ENCODE measurements around the gene DPP9. TPM values are rescaled to one million over a fixed set of nuclear protein-coding genes. Genes with fewer than 3 reads are reported as not detected.

The DPP9 gene
- total RNA-seq (13.6 TPM), polyA plus RNA-seq (37.3 TPM)

DNA sequence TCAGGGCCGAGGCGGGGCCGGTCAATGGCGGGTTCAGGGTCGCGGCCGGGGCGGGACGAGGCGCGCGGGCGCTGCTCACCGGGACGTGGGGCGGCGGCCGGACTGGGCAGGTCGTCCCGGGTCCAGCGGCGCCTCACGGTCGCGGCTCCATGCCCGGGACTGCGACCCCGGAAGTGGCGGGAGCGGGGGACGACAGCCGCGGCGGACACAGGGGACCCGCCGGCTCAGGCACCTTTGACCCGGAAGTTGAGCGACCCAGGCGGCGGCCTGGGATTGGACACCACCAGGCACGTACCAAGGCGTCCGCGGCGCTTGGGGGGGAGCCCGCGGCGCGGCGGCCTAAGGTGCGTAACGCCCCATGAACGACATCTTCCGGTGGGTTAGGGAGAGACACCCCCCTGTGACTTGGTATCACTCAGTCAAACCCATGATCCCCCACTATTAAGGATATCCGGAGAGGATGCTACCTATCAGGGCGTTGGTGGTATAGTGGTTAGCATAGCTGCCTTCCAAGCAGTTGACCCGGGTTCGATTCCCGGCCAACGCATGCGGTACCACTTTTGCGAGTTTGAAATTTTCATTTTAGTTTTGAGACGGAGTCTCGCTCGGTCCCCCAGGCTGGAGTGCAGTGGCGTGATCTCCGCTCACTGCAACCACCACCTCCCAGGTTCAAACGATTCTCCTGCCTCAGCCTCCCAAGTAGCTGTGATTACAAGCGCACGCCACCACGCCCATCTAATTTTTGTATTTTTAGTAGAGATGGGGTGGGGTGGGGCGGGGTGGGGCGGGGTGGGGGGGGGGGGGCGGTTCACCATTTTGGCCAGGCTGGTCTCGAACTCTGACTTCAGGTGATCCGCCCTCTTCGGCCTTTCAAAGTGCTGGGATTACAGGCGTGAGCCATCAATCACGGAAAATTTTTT, at the start of gene DPP9:
TSS of gene DPP9 (minus strand) at position 248 of the 920 bp plus-strand sequence. CDS start 3,936 bp downstream, outside the sequence.
- WGBS = under 1% methylated on average over 79 of the region's 79 CpGs
- Histone ChIP-seq H3K4me1 (ENCODE audit: insufficient read depth) (no peaks in the 10 kb centered on the region), H3K27ac (ENCODE audit: low read depth) (peak within 1 kb of the TSS; percentile 86), H3K36me3 (ENCODE audit: insufficient read depth) (no peaks in the 10 kb centered on the region), H3K4me3 (ENCODE audit: low read depth, low read length) (peak within 1 kb of the TSS; percentile 86)
- peak; percentile 98 for DNase-seq (ENCODE audit: extremely low spot score)

DNA sequence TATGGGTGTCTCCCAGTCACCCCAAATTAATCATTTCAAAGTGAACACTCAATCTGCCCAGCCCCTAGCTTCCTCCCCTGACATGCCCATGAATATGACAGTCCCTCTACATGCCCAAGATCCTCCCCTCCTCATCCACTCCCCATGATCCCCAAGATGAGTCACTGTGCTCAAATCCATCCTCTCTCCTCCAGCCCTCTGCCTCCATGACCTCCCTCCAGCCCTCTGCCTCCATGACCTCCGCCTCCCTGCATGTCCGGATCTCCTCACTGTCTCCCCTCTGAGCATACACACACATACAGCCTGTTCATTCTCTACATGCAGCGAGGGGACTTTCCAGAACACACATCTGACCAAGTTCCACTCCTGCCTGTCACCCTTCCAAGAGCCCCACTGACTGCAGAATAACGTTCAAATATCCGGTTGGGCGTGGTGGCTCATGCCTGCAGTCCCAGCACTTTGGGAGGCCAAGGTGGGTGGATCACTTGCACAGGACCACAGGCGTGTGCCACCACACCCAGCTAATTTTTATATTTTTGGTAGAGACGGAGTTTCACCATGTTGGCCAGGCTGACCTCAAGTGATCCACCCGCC, 49.5 kb upstream of the DPP9 start:
- DNase-seq (ENCODE audit: extremely low spot score) = no peak
- WGBS = 70% methylated on average over 9 of the region's 9 CpGs
- Histone ChIP-seq H3K27ac (ENCODE audit: low read depth) (no peak overlapping the region), H3K36me3 (ENCODE audit: insufficient read depth) (no peaks in the 10 kb centered on the region), H3K4me3 (ENCODE audit: low read depth, low read length) (no peak overlapping the region), H3K4me1 (ENCODE audit: insufficient read depth) (no peaks in the 10 kb centered on the region)

DNA sequence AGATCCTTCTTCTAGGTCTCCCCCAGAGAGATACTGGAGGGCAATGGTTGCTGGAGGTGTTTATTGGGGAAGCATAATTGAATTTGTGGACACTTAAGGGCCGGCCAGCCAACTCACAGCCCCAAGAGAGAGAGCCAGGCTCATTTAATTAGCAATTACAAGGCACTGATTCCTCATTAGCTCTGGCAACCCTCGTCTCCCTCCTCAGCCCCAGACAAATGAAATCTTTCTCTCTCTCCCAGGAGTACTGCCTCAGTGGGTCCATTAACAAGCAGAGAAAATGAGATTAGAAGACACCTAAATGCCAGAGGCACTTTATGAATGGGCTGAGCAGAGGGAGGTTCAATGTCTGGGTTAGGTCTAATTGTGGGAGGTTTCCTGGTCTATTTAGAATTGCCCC, 48.9 kb upstream of the DPP9 start:
- DNase-seq (ENCODE audit: extremely low spot score) = no peak
- 42% methylated on average over 2 of the region's 2 CpGs for WGBS
- Histone ChIP-seq H3K4me1 (ENCODE audit: insufficient read depth) (no peaks in the 10 kb centered on the region), H3K27ac (ENCODE audit: low read depth) (no peak overlapping the region), H3K36me3 (ENCODE audit: insufficient read depth) (no peaks in the 10 kb centered on the region), H3K4me3 (ENCODE audit: low read depth, low read length) (no peak overlapping the region)

DNA sequence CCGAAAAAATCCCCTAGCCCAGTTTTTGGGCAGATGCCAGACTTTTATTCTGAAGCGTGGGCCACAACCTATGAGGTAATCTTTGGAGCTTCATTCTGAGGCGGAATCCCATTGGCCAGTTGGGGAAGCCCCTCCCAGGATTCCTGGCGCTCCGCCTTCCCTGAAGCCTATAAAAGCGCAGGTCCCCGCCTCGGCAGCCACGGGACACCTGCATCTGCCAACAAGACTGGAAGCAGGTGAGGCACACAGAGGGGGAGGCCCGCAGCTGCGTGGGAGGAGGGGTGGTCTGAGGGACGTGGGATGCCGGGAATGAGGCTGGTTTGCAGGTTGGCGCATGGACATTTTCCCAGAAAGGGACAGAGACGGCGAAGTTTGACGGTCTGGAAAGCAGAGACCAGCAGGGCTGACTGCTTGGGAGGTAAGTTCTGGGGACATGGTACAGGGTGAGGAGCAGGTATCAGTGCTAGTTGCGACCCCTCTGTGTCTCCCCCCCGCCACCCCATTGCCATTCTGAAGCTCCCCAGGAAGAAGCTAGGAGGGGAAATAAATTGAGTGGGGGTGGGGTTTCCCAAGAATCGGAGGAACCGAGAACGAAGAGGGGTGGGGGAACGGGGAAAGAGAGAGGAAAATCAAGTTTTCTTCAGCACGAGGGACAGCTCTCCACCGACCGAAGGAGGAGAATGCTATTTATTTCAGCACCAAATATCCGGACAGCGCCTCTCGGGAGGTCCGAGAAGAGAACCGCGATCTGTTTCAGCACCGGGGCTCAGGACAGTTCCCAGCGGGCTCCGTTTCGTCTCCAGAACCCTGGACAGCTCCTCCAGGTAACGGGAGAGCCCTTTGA, 45.5 kb upstream of the DPP9 start:
- Histone ChIP-seq H3K27ac (ENCODE audit: low read depth) (no peak overlapping the region), H3K4me3 (ENCODE audit: low read depth, low read length) (no peak overlapping the region), H3K4me1 (ENCODE audit: insufficient read depth) (no peaks in the 10 kb centered on the region), H3K36me3 (ENCODE audit: insufficient read depth) (no peaks in the 10 kb centered on the region)
- DNase-seq (ENCODE audit: extremely low spot score) = peak; percentile 87
- WGBS = 11% methylated on average over 37 of the region's 37 CpGs

DNA sequence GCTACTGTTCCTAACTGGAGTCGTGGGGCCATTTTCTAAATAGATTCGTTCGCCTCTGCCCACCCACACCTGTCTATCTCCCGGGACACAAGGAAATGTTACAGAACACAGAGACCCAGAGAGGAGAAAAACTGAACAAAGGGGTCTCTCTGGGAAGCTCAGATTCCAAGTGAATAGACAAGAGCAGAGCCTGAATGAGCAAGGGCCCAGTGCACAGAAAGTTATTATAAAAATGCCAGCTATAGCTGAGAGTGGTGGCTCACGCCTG, 40.7 kb upstream of the DPP9 start:
- Histone ChIP-seq H3K4me3 (ENCODE audit: low read depth, low read length) (no peak overlapping the region), H3K36me3 (ENCODE audit: insufficient read depth) (no peaks in the 10 kb centered on the region), H3K4me1 (ENCODE audit: insufficient read depth) (no peaks in the 10 kb centered on the region), H3K27ac (ENCODE audit: low read depth) (no peak overlapping the region)
- DNase-seq (ENCODE audit: extremely low spot score) = no peak
- WGBS = 67% methylated on average over 5 of the region's 5 CpGs

DNA sequence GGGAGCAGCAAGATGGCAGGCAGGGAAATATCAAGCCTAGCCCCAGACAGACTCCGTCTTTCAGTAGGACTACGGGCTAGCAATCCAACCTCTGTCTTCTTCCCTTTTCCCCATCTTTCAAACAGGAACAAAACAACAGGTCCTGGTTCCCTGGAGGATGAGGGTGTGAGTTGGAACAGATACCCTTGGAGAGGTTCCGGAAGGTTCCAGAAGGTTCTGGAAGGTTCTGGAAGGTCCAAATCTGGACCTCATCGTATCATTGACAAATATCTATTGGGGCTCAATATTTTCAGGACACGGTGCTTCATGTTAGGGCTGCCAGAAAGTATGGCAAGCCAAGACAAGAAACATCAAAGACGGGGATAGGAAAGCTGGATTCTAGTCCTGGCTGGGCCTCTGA, 39.4 kb upstream of the DPP9 start:
- H3K4me3 ChIP-seq (ENCODE audit: low read depth, low read length) = no peak overlapping the region
- H3K36me3 ChIP-seq (ENCODE audit: insufficient read depth) = no peaks in the 10 kb centered on the region
- WGBS = 79% methylated on average over 6 of the region's 6 CpGs
- no peaks in the 10 kb centered on the region for H3K4me1 ChIP-seq (ENCODE audit: insufficient read depth)
- no peak overlapping the region for H3K27ac ChIP-seq (ENCODE audit: low read depth)
- no peak for DNase-seq (ENCODE audit: extremely low spot score)

DNA sequence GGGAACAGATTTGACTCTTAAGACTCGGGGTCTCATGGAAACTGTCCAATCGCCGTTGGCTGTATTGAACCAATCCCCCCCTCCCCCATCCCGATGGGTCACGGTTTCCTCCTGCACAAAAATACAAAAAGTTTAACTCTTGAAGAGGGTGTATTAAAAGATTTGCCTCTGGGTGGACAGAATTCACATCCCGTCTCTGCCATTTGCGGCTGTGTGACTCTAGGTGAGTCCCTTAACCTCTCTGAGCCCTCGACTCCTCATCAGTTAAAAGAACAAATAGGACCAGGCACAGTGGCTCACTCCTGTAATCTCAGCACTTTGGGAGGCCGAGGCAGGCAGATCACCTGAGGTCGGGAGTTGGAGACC, 36.6 kb upstream of the DPP9 start:
- 46% methylated on average over 10 of the region's 10 CpGs for whole genome bisulfite sequencing

DNA sequence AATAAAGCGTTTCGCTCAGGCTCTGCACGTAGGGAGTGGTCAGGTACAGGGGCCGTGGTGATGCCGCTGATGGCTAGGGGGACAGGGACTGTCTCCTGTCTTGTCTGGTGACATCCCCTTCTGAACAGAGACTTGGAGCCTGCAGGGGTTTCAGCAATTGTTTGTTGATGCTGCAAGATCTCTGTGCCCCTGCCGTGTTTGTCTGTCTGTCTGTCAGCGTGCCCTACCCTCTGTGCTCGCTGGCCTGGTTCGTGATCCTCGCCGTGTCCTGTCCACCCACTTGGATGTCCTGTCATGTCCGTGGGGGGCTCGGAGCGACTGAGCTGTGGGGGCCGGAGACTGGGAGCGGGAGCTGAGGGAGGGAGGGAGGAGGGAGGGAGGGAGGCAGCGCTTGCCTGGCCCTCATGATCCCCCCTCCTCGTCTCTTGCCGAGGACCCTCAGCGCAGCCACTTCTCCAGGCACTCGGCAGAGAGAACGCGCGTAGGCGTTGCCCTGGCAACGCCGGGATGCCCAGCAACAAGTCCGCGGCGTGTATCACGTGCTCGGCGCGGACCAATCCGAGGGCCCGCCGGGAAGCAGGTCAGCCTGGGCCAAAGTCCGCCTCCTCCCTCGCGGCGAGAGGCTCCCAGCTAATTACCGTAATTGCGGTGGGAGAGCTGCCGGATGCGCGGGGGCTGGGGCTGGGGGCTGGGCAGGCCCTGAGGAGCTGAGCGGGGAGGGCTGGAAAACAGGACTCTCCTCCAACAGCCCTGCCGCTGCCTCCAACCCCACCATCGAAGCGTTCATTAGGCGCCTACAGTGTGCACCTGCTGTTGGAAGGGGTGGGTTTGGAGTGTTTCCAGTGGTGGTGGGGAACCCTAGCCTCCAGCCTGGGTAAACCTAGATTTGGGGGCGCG, 36.0 kb upstream of the DPP9 start:
- no peaks in the 10 kb centered on the region for H3K36me3 ChIP-seq (ENCODE audit: insufficient read depth)
- no peak overlapping the region for H3K4me3 ChIP-seq (ENCODE audit: low read depth, low read length)
- peak; percentile 65 for DNase-seq (ENCODE audit: extremely low spot score)
- H3K27ac ChIP-seq (ENCODE audit: low read depth) = no peak overlapping the region
- WGBS = 3% methylated on average over 53 of the region's 53 CpGs
- H3K4me1 ChIP-seq (ENCODE audit: insufficient read depth) = no peaks in the 10 kb centered on the region

More for the DNA sequence above, 36.6 kb upstream of the DPP9 start:
- H3K4me1 ChIP-seq (ENCODE audit: insufficient read depth) = no peaks in the 10 kb centered on the region
- no peak overlapping the region for H3K27ac ChIP-seq (ENCODE audit: low read depth)
- H3K36me3 ChIP-seq (ENCODE audit: insufficient read depth) = no peaks in the 10 kb centered on the region
- no peak overlapping the region for H3K4me3 ChIP-seq (ENCODE audit: low read depth, low read length)
- DNase-seq (ENCODE audit: extremely low spot score) = no peak

DNA sequence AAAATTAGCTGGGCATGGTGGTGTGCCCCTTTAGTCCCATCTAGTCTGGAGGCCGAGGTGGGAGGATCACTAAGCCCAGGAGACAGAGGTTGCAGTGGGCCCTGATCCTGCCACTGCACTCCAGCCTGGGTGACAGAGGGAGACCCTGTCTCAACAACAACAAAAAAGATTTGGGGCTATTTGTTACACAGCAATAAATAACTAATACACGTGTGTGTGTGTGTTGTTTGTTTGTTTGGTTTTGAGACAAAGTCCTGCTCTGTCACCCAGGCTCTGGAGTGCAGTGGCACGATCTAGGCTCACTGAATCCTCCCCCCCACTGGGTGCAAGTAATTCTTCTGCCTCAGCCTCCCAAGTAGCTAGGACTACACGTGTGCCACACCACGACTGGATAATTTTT, 35.0 kb upstream of the DPP9 start:
- Histone ChIP-seq H3K4me1 (ENCODE audit: insufficient read depth) (no peaks in the 10 kb centered on the region), H3K27ac (ENCODE audit: low read depth) (no peak overlapping the region), H3K4me3 (ENCODE audit: low read depth, low read length) (no peak overlapping the region), H3K36me3 (ENCODE audit: insufficient read depth) (no peaks in the 10 kb centered on the region)
- DNase-seq (ENCODE audit: extremely low spot score) = no peak
- WGBS = 69% methylated on average over 5 of the region's 5 CpGs

DNA sequence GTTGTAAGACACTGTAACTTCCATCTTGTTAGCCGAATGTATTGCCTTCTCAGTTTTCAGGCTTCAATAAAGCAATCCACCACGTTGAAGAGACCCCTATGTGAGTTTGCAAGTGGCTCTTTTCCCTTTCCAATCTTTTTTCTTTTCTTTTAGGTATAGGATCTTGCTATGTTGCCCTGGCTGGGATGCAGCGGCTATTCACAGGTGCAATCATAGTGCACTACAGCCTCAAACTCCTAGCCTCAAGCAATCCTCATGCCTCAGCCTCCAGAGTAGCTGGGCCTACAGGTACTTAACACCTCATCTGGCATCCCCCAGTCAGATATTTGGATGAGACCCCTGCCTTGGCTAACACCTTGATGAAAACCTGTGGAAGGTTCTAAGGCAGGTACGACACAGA, 34.4 kb upstream of the DPP9 start:
- Histone ChIP-seq H3K36me3 (ENCODE audit: insufficient read depth) (no peaks in the 10 kb centered on the region), H3K4me3 (ENCODE audit: low read depth, low read length) (no peak overlapping the region), H3K4me1 (ENCODE audit: insufficient read depth) (no peaks in the 10 kb centered on the region), H3K27ac (ENCODE audit: low read depth) (no peak overlapping the region)
- 75% methylated on average over 4 of the region's 4 CpGs for WGBS
- DNase-seq (ENCODE audit: extremely low spot score) = no peak

DNA sequence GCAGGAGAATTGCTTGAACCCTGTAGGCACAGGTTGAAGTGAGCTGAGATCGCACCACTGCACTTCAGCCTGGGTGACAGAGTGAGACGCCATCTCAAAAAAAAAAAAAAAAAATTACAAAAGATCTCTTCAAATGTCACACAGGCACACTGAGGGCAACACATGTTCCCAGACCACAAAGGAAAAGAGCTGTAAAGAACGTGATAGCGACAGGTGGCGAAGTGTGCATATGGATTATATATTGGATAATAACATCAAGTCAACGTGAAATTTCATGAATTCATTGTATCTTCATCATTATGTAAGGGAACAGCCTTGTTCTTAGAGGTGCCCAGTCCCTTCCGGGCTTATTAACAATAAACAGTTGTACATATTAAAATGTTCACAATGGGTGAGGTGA, 31.8 kb upstream of the DPP9 start:
- Histone ChIP-seq H3K27ac (ENCODE audit: low read depth) (no peak overlapping the region), H3K36me3 (ENCODE audit: insufficient read depth) (no peaks in the 10 kb centered on the region), H3K4me3 (ENCODE audit: low read depth, low read length) (no peak overlapping the region), H3K4me1 (ENCODE audit: insufficient read depth) (no peaks in the 10 kb centered on the region)
- 88% methylated on average over 7 of the region's 7 CpGs for WGBS
- DNase-seq (ENCODE audit: extremely low spot score) = no peak

DNA sequence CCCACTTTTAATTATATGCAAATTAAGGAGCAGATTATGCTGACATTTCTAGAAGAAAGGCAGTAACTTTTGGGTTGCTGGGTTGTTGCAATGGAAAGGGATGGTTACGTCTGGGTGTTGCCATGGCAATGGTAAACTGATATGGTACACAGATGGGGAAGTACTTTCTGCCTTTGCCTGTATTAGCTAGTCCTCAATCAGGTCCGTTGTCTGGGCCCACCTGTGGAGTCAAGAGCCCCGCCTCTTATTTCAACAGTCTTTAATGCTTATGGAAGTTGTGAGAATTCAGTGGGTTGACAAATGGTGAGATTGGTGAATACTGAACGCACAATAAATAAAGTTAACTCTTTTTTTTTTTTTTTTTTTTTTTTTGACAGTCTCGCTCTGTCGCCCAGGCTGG, 30.6 kb upstream of the DPP9 start:
- WGBS = 70% methylated on average over 6 of the region's 6 CpGs
- H3K4me3 ChIP-seq (ENCODE audit: low read depth, low read length) = no peak overlapping the region
- H3K4me1 ChIP-seq (ENCODE audit: insufficient read depth) = no peaks in the 10 kb centered on the region
- H3K27ac ChIP-seq (ENCODE audit: low read depth) = no peak overlapping the region
- DNase-seq (ENCODE audit: extremely low spot score) = no peak
- H3K36me3 ChIP-seq (ENCODE audit: insufficient read depth) = no peaks in the 10 kb centered on the region
